PC-3 (cell line): ENCODE data around the gene MGAT4B. TPM values are rescaled to one million over a fixed set of nuclear protein-coding genes. Genes with fewer than 3 reads are reported as not detected.

Experiments used
- ATAC-seq: fragments of 200-7000 bp; cut with Tn5 transposase; 2 replicates; pipeline ENCODE4 v1.9.1; 2020; ENCODE audit warnings: mild to moderate bottlenecking, moderate library complexity
- BruUV-seq: library from RNA; stranded (reverse); fragments of 400-500 nt; replicated peaks from 2 replicates; lab custom pipeline; 2021; lab: Mats Ljungman, UMichigan
- CTCF ChIA-PET: fragments of 300-600 bp; sonication (Branson Sonifier 250); formaldehyde crosslinking; loops from one replicate; lab custom pipeline; 2022; ENCODE audit warnings: antibody characterized with exemption; lab: Charles Lee
- POLR2A ChIA-PET: fragments of 300-600 bp; sonication (Branson Sonifier 250); formaldehyde crosslinking; loops from one replicate; lab custom pipeline; 2022; ENCODE audit warnings: antibody characterized with exemption; ENCODE audit not compliant: unreplicated experiment; lab: Charles Lee
- DNase-seq: peaks from one replicate; pipeline ENCODE4 v3.0.0-alpha.2; 2015
- H2AFZ ChIP-seq: fragments of 300-600 bp; sonication (generic); 2 replicates; pipeline ENCODE4 v1.6.0; 2016; ENCODE audit warnings: antibody characterized with exemption, low read length
- H3F3A ChIP-seq: fragments of 300-600 bp; sonication (generic); one replicate; pipeline ENCODE4 v1.6.0; 2017; ENCODE audit warnings: antibody characterized with exemption, low read length, control low read depth, mild to moderate bottlenecking; ENCODE audit not compliant: unreplicated experiment
- H3K27ac ChIP-seq: fragments of 300-600 bp; sonication (generic); 2 replicates; pipeline ENCODE4 v1.5.1; 2016; ENCODE audit warnings: mild to moderate bottlenecking, low read length
- H3K27me3 ChIP-seq: fragments of 300-600 bp; sonication (generic); 2 replicates; pipeline ENCODE4 v1.6.1; 2016; ENCODE audit warnings: low read length, mixed read lengths
- H3K36me3 ChIP-seq: fragments of 300-600 bp; sonication (generic); 2 replicates; pipeline ENCODE4 v1.6.1; 2016; ENCODE audit warnings: low read depth, mixed run types, low read length, mixed read lengths
- H3K4me1 ChIP-seq: fragments of 300-600 bp; sonication (generic); 2 replicates; pipeline ENCODE4 v1.5.1; 2016; ENCODE audit warnings: low read length; ENCODE audit not compliant: insufficient read depth
- H3K4me2 ChIP-seq: fragments of 300-600 bp; sonication (generic); 2 replicates; pipeline ENCODE4 v1.6.0; 2016; ENCODE audit warnings: low read length
- H3K4me3 ChIP-seq: fragments of 300-600 bp; sonication (generic); 2 replicates; pipeline ENCODE4 v1.5.1; 2016; ENCODE audit warnings: mild to moderate bottlenecking, low read length, mixed read lengths
- H3K79me2 ChIP-seq: fragments of 300-600 bp; sonication (generic); 2 replicates; pipeline ENCODE4 v1.6.1; 2017; ENCODE audit warnings: low read length, mixed read lengths
- H3K9ac ChIP-seq: fragments of 300-600 bp; sonication (generic); 2 replicates; pipeline ENCODE4 v1.6.0; 2016; ENCODE audit warnings: mild to moderate bottlenecking, low read length
- H3K9me2 ChIP-seq: fragments of 300-600 bp; sonication (generic); replicated peaks from 2 replicates; pipeline ENCODE4 v1.6.1; 2016; ENCODE audit warnings: mixed run types, low read length, mixed read lengths
- H3K9me3 ChIP-seq: fragments of 300-600 bp; sonication (generic); 2 replicates; pipeline ENCODE4 v1.6.1; 2016; ENCODE audit warnings: low read length, mixed read lengths
- H4K20me1 ChIP-seq: fragments of 300-600 bp; sonication (generic); 2 replicates; pipeline ENCODE4 v1.6.1; 2016; ENCODE audit warnings: low read length, mixed read lengths
- CTCF ChIP-seq: fragments of 300-600 bp; sonication (generic); conservative IDR thresholded peaks from 2 replicates; pipeline ENCODE4 v1.5.1; 2017; ENCODE audit warnings: antibody characterized with exemption, low read depth, mild to moderate bottlenecking, low read length
- EZH2 ChIP-seq: fragments of 300-600 bp; sonication (generic); IDR thresholded peaks from one replicate; pipeline ENCODE4 v1.6.1; 2017; ENCODE audit warnings: antibody characterized with exemption, mild to moderate bottlenecking, low read length; ENCODE audit not compliant: unreplicated experiment
- EZH2phosphoT487 ChIP-seq: fragments of 300-600 bp; sonication (generic); IDR thresholded peaks from 2 replicates; pipeline ENCODE4 v1.6.1; 2018; ENCODE audit warnings: mild to moderate bottlenecking, antibody characterized with exemption, low read length, borderline replicate concordance
- intact Hi-C: fragments of 100-400 bp; cut with micrococcal nuclease; formaldehyde crosslinking; loops from 2 replicates; pipeline ENCODE4 v1.9.0; 2023
- total RNA-seq: library from RNA; depleted of rRNA; stranded (reverse); fragments of >200 nt; gene quantifications from 2 replicates; pipeline ENCODE4 v1.2.3, GENCODE V29; 2014

Gene MGAT4B
- total RNA-seq, 1 experiment from 2014 or later = 88.9 TPM

GRCh38 chr5:179833709-179834070 lies 27.0 kb upstream of the MGAT4B start:
- Histone ChIP-seq H3K4me1 (no peaks in the 10 kb centered on the region), H3K9ac (no peak overlapping the region), H4K20me1 (peaks cover 2% of the 10 kb centered on the region; the same call in 1 of the 2 replicates), H3K4me2 (no peak overlapping the region), H3K27me3 (no peaks in the 10 kb centered on the region), H3K27ac (no peak overlapping the region), H3K9me3 (no peaks in the 10 kb centered on the region), H3F3A (peaks cover 6% of the 10 kb centered on the region), H3K36me3 (peaks cover 54% of the 10 kb centered on the region), H3K4me3 (no peak overlapping the region), H3K9me2 (no peaks in the 10 kb centered on the region), H3K79me2 (peaks cover 3% of the 10 kb centered on the region; the same call in 1 of the 2 replicates), H2AFZ (no peak overlapping the region)
- BruUV-seq = no TSS peak
- POLR2A ChIA-PET = no interaction called here
- CTCF ChIA-PET = no interaction called here
- intact Hi-C loops = no loop called here
- TF ChIP-seq EZH2 = no peak
- TF ChIP-seq CTCF = no peak
- TF ChIP-seq EZH2phosphoT487 = no peak
- no peak for ATAC-seq
- DNase-seq = no peak

- H3K9me3 ChIP-seq = no peaks in the 10 kb centered on the region
- H3K4me1 ChIP-seq = no peaks in the 10 kb centered on the region
- no peaks in the 10 kb centered on the region for H3K27me3 ChIP-seq
- H3K4me3 ChIP-seq = no peak overlapping the region
- intact Hi-C loops = no loop called here
- POLR2A ChIA-PET = no interaction called here
- peaks cover 6% of the 10 kb centered on the region for H3F3A ChIP-seq
- no peak overlapping the region for H2AFZ ChIP-seq
- CTCF ChIA-PET = no interaction called here
- no peaks in the 10 kb centered on the region for H3K9me2 ChIP-seq
- H3K4me2 ChIP-seq = no peak overlapping the region
- peaks cover 3% of the 10 kb centered on the region; the same call in 1 of the 2 replicates for H4K20me1 ChIP-seq
- no peak overlapping the region for H3K27ac ChIP-seq
- no peak overlapping the region for H3K9ac ChIP-seq
- no TSS peak for BruUV-seq
- no peak for TF ChIP-seq EZH2phosphoT487
- TF ChIP-seq EZH2 = no peak
- TF ChIP-seq CTCF = no peak
- H3K36me3 ChIP-seq = peaks cover 56% of the 10 kb centered on the region
- no peak for ATAC-seq
- H3K79me2 ChIP-seq = peaks cover 5% of the 10 kb centered on the region; the same call in 1 of the 2 replicates
- no peak for DNase-seq
Observed at GRCh38 chr5:179833056-179833708, 26.5 kb upstream of the MGAT4B start.

GRCh38 chr5:179832039-179832745 lies 25.5 kb upstream of the MGAT4B start:
- peaks cover 62% of the 10 kb centered on the region for H3K36me3 ChIP-seq
- no peak overlapping the region for H3K9ac ChIP-seq
- H3K4me1 ChIP-seq = peaks cover 3% of the 10 kb centered on the region; the same call in 1 of the 2 replicates
- intact Hi-C loops = no loop called here
- DNase-seq = no peak
- no peak overlapping the region for H2AFZ ChIP-seq
- POLR2A ChIA-PET = no interaction called here
- no peak for TF ChIP-seq CTCF
- BruUV-seq = no TSS peak
- CTCF ChIA-PET = no interaction called here
- H3K9me2 ChIP-seq = no peaks in the 10 kb centered on the region
- no peaks in the 10 kb centered on the region for H3K9me3 ChIP-seq
- H3K4me2 ChIP-seq = no peak overlapping the region
- no peak overlapping the region for H3K4me3 ChIP-seq
- H3K79me2 ChIP-seq = peaks cover 9% of the 10 kb centered on the region; the same call in 1 of the 2 replicates
- peaks cover 6% of the 10 kb centered on the region for H3F3A ChIP-seq
- no peaks in the 10 kb centered on the region for H3K27me3 ChIP-seq
- no peak overlapping the region for H3K27ac ChIP-seq
- no peak for ATAC-seq
- peaks cover 3% of the 10 kb centered on the region; the same call in 1 of the 2 replicates for H4K20me1 ChIP-seq
